Suprapubic skin (tissue), 4 donors: ENCODE data around the gene KLHL15. TPM values are rescaled to one million over a fixed set of nuclear protein-coding genes. Genes with fewer than 3 reads are reported as not detected.

Experiments used
- DNase-seq, 2 donors: peaks; one replicate each; pipeline ENCODE4 v3.0.0-alpha.2; 2019; ENCODE audit warnings: low spot score in 2 of 2
- H3K27ac ChIP-seq: fragments of 200-600 bp; sonication (generic); one replicate; pipeline ENCODE4 v1.5.1; 2019
- H3K27me3 ChIP-seq: fragments of 200-600 bp; sonication (generic); one replicate; pipeline ENCODE4 v1.5.1; 2019
- H3K36me3 ChIP-seq: fragments of 200-600 bp; sonication (generic); one replicate; pipeline ENCODE4 v1.5.1; 2019
- H3K4me1 ChIP-seq: fragments of 200-600 bp; sonication (generic); one replicate; pipeline ENCODE4 v1.5.1; 2019
- H3K4me3 ChIP-seq: fragments of 200-600 bp; sonication (generic); one replicate; pipeline ENCODE4 v1.5.1; 2019; ENCODE audit warnings: mild to moderate bottlenecking
- H3K9me3 ChIP-seq: fragments of 200-600 bp; sonication (generic); one replicate; pipeline ENCODE4 v1.5.1; 2019
- CTCF ChIP-seq, 2 donors: fragments of 200-600 bp in 1 of 2; fragments of 450-650 bp in 1 of 2; sonication (generic) in 1 of 2; IDR thresholded peaks; one replicate each; pipeline ENCODE4 v1.5.1; 2016 to 2019; ENCODE audit warnings: antibody characterized with exemption in 2 of 2, mild to moderate bottlenecking in 1 of 2, moderate library complexity in 1 of 2
- EP300 ChIP-seq: sonication (generic); formaldehyde crosslinking; IDR thresholded peaks from one replicate; pipeline ENCODE4 v1.6.1; 2017; ENCODE audit warnings: antibody characterized with exemption
- POLR2A ChIP-seq, 2 donors: fragments of 450-650 bp; IDR thresholded peaks; one replicate each; pipeline ENCODE4 v1.6.1; 2017; ENCODE audit warnings: antibody characterized with exemption in 2 of 2, mild to moderate bottlenecking in 2 of 2, moderate library complexity in 2 of 2
- POLR2AphosphoS5 ChIP-seq, 3 donors: sonication (generic); formaldehyde crosslinking; IDR thresholded peaks; one replicate each; pipeline ENCODE4 v1.6.1; 2017; ENCODE audit warnings: antibody characterized with exemption in 3 of 3
- WGBS: methylation state at CpG from one replicate; pipeline ENCODE4 v1.1.5; 2018; 5-methylcytosine and 5-hydroxymethylcytosine counted together
- total RNA-seq, 4 donors: library from RNA; depleted of rRNA; stranded (reverse); fragments of >200 nt; gene quantifications; one replicate each; pipeline ENCODE4 v1.1.0, GENCODE V29; 2016

Gene KLHL15
- total RNA-seq, 4 donors from 2014 or later: 6.0 to 9.6 (median 7.4) TPM

GRCh38 chrX:23944234-23944633 is 82.8 kb downstream of the KLHL15 start:
- Histone ChIP-seq H3K9me3 (no peaks in the 10 kb centered on the region), H3K4me1 (no peaks in the 10 kb centered on the region), H3K4me3 (no peak overlapping the region), H3K27ac (no peak overlapping the region), H3K27me3 (no peaks in the 10 kb centered on the region), H3K36me3 (no peaks in the 10 kb centered on the region)
- DNase-seq: no peak
- no peak for TF ChIP-seq CTCF (IDR thresholded peaks at IDR 0.05)
- no peak for TF ChIP-seq EP300
- no peak for TF ChIP-seq POLR2A (IDR thresholded peaks at IDR 0.05)
- no peak for TF ChIP-seq POLR2AphosphoS5 (IDR thresholded peaks at IDR 0.05)
- WGBS: 37% methylated on average over 1 of the region's 1 CpG

- WGBS: 60% methylated on average over 1 of the region's 1 CpG
Observed at GRCh38 chrX:23939203-23939602, 87.8 kb downstream of the KLHL15 start.

GRCh38 chrX:23938690-23939089 is 88.3 kb downstream of the KLHL15 start:
- no peak for DNase-seq
- Histone ChIP-seq H3K4me1 (no peaks in the 10 kb centered on the region), H3K9me3 (no peaks in the 10 kb centered on the region), H3K36me3 (no peaks in the 10 kb centered on the region), H3K27me3 (no peaks in the 10 kb centered on the region), H3K27ac (no peak overlapping the region), H3K4me3 (no peak overlapping the region)
- WGBS: 67% methylated on average over 1 of the region's 1 CpG
- TF ChIP-seq POLR2A (IDR thresholded peaks at IDR 0.05) (no peak), CTCF (IDR thresholded peaks at IDR 0.05) (no peak), EP300 (no peak), POLR2AphosphoS5 (IDR thresholded peaks at IDR 0.05) (no peak)

More at GRCh38 chrX:23939203-23939602, 87.8 kb downstream of the KLHL15 start:
- H3K27me3 ChIP-seq: no peaks in the 10 kb centered on the region
- no peaks in the 10 kb centered on the region for H3K4me1 ChIP-seq
- TF ChIP-seq POLR2AphosphoS5 (IDR thresholded peaks at IDR 0.05) (no peak), POLR2A (IDR thresholded peaks at IDR 0.05) (no peak), CTCF (IDR thresholded peaks at IDR 0.05) (no peak), EP300 (no peak)
- H3K27ac ChIP-seq: no peak overlapping the region
- H3K36me3 ChIP-seq: no peaks in the 10 kb centered on the region
- DNase-seq: no peak
- H3K9me3 ChIP-seq: no peaks in the 10 kb centered on the region
- H3K4me3 ChIP-seq: no peak overlapping the region

- no peak overlapping the region for H3K27ac ChIP-seq
- no peak for DNase-seq
- 70% methylated on average over 4 of the region's 4 CpGs for WGBS
- no peak overlapping the region for H3K4me3 ChIP-seq
- H3K9me3 ChIP-seq: no peaks in the 10 kb centered on the region
- TF ChIP-seq EP300 (no peak), CTCF (IDR thresholded peaks at IDR 0.05) (no peak), POLR2A (IDR thresholded peaks at IDR 0.05) (no peak), POLR2AphosphoS5 (IDR thresholded peaks at IDR 0.05) (no peak)
- H3K4me1 ChIP-seq: no peaks in the 10 kb centered on the region
- no peaks in the 10 kb centered on the region for H3K36me3 ChIP-seq
- H3K27me3 ChIP-seq: no peaks in the 10 kb centered on the region
Observed at GRCh38 chrX:23937100-23937499, 89.9 kb downstream of the KLHL15 start.

GRCh38 chrX:23936180-23936579 is 90.8 kb downstream of the KLHL15 start:
- H3K27ac ChIP-seq: no peak overlapping the region
- H3K4me1 ChIP-seq: no peaks in the 10 kb centered on the region
- no peaks in the 10 kb centered on the region for H3K9me3 ChIP-seq
- no peak overlapping the region for H3K4me3 ChIP-seq
- TF ChIP-seq CTCF (IDR thresholded peaks at IDR 0.05) (no peak), POLR2AphosphoS5 (IDR thresholded peaks at IDR 0.05) (no peak), EP300 (no peak), POLR2A (IDR thresholded peaks at IDR 0.05) (no peak)
- no peaks in the 10 kb centered on the region for H3K36me3 ChIP-seq
- 30% methylated on average over 1 of the region's 1 CpG for WGBS
- no peak for DNase-seq
- H3K27me3 ChIP-seq: no peaks in the 10 kb centered on the region
